Measurements from ENCODE around the gene ZBED3. TPM values are rescaled to one million over a fixed set of nuclear protein-coding genes. Genes with fewer than 3 reads are reported as not detected.
A peak's percentile ranks its signal among the peaks of the same experiment; 100 is the strongest.

The ZBED3 gene
- total and polyA plus RNA-seq, 9 of the 15 experiments (the other 6 are each of a cell fraction or from before 2014, with no cell fraction given): 0.01 to 0.03 (median 0.01) TPM; not detected in 5

- WGBS (ENCODE audit: insufficient coverage, low coverage, missing lambda C conversion rate): 74% methylated on average over 4 of the region's 4 CpGs
- no peak for ATAC-seq
- Histone ChIP-seq H3K9ac (ENCODE audit: insufficient read depth in 1 of 2, low read depth in 2 of 2, low read length in 2 of 2) (no peak overlapping the region), H3K36me3 (ENCODE audit: control insufficient read depth, insufficient read depth, low read length) (peaks cover 30% of the 10 kb centered on the region), H3K9me3 (replicated peaks; ENCODE audit: control insufficient read depth, insufficient read depth, low read depth, low read length) (peaks cover 19% of the 10 kb centered on the region), H3K27me3 (ENCODE audit: control insufficient read depth in 2 of 2, insufficient read depth in 2 of 2, low read length in 2 of 2) (no peaks in the 10 kb centered on the region), H3K4me3 (no peak overlapping the region), H3K79me2 (ENCODE audit: control insufficient read depth, insufficient read depth, low read length) (peaks cover 17% of the 10 kb centered on the region), H3K4me2 (ENCODE audit: insufficient read depth, low read length) (no peak overlapping the region), H4K20me1 (replicated peaks; ENCODE audit: control insufficient read depth, insufficient read depth, low read length) (no peaks in the 10 kb centered on the region), H3K4me1 (replicated peaks in 1 of 2; ENCODE audit: control insufficient read depth in 2 of 2, insufficient read depth in 2 of 2, low read length in 2 of 2) (peaks cover 4 to 14% of the 10 kb centered on the region in 2 experiments; a peak in 4 of 5 replicates), H2AFZ (ENCODE audit: low read depth, low read length) (no peak overlapping the region), H3K9me1 (ENCODE audit: control insufficient read depth, insufficient read depth, low read length) (no peaks in the 10 kb centered on the region), H3K27ac (ENCODE audit: extremely low read depth, low read depth, low read length) (no peak overlapping the region)
- no peak for DNase-seq (ENCODE audit: extremely low read depth in 1 of 4, low spot score in 3 of 4)
- TF ChIP-seq KLF6 (CRISPR knock-in tag; IDR thresholded peaks at IDR 0.05; ENCODE audit: borderline replicate concordance): no peak
- TF ChIP-seq ZNF316 (IDR thresholded peaks at IDR 0.05): peak; percentile 69
- TF ChIP-seq MAFG (tag; conservative IDR thresholded peaks at IDR 0.05): peak; percentile 33; the same call in 1 of the 2 replicates
- TF ChIP-seq ZNF512 (tag; IDR thresholded peaks at IDR 0.05): no peak
- no peak for TF ChIP-seq ZNF75A (CRISPR knock-in tag; IDR thresholded peaks at IDR 0.05)
- TF ChIP-seq UBTF (IDR thresholded peaks at IDR 0.05; ENCODE audit: borderline replicate concordance in 1 of 2, low read depth in 2 of 2, low read length in 2 of 2): no peak
- TF ChIP-seq ETV6 (IDR thresholded peaks at IDR 0.05; ENCODE audit: borderline replicate concordance in 1 of 2, low read depth in 2 of 2, low read length in 1 of 2): no peak
- no peak for TF ChIP-seq ETV6 (CRISPR knock-in tag; IDR thresholded peaks at IDR 0.05; ENCODE audit: borderline replicate concordance)
- no peak for TF ChIP-seq ZNF347 (CRISPR knock-in tag; IDR thresholded peaks at IDR 0.05; ENCODE audit: low read depth)
- TF ChIP-seq C11orf30 (IDR thresholded peaks at IDR 0.05; ENCODE audit: low read depth): peak; percentile 38; the same call in 1 of the 2 replicates
- ChIA-PET POLR2A (interaction anchor here (0.7 kb wide), 1 partner anchor 142 kb away, joined by 3 read pairs; no protein-coding TSS in a partner anchor), CTCF (ENCODE audit: low intra/inter-chr PET ratio) (interaction anchor here (0.8 kb wide), 1 partner anchor 165 kb away, joined by 3 read pairs; no protein-coding TSS in a partner anchor)
- FAIRE-seq: no peak
- in situ Hi-C loops (cut with MboI): no loop called here
- intact Hi-C loops (cut with micrococcal nuclease): no loop called here
- BruUV-seq (replicated peaks): no TSS peak
These were observed 54.5 kb downstream of the ZBED3 start for GRCh38 chr5:77032635-77033034.

Measured in K562 (cell line).